Endothelial cell of umbilical vein (primary cell): ENCODE data around the gene CTIF. TPM values are rescaled to one million over a fixed set of nuclear protein-coding genes. Genes with fewer than 3 reads are reported as not detected.

Experiments used
- BruUV-seq: library from RNA; stranded (reverse); fragments of 400-500 nt; replicated peaks from 2 replicates; lab custom pipeline; 2021; lab: Mats Ljungman, UMichigan
- CTCF ChIA-PET: fragments of 300-600, 350-600 bp; sonication (Branson Sonifier 250); formaldehyde crosslinking; loops from one replicate; lab custom pipeline; 2021; ENCODE audit warnings: antibody characterized with exemption, inconsistent platforms; lab: Charles Lee
- POLR2A ChIA-PET: fragments of 300-600, 350-600 bp; sonication (Branson Sonifier 250); formaldehyde crosslinking; loops from one replicate; lab custom pipeline; 2021; ENCODE audit warnings: antibody characterized with exemption, inconsistent platforms; lab: Charles Lee
- DNase-seq: peaks from one replicate; pipeline ENCODE4 v3.0.0-alpha.2; 2011; ENCODE audit warnings: low read depth, low spot score
- FAIRE-seq: peaks from 2 replicates; lab custom pipeline; 2011; peaks lifted over from hg19 to GRCh38; lab: Jason Lieb, UNC
- H2AFZ ChIP-seq: 2 replicates; pipeline ENCODE4 v1.6.0; 2012; ENCODE audit warnings: low read depth, low read length, control low read depth, inconsistent platforms
- H3K27ac ChIP-seq: 2 replicates; pipeline ENCODE4 v1.5.1; 2011; ENCODE audit warnings: low read depth, mild to moderate bottlenecking, control low read depth, low read length, moderate library complexity; ENCODE audit not compliant: insufficient read depth
- H3K27me3 ChIP-seq, 2 experiments: 2 replicates each; pipeline versions ENCODE4 v1.6.0 to v1.6.1; 2011; ENCODE audit warnings: low read length in 2 of 2, mixed read lengths in 1 of 2; ENCODE audit not compliant: control insufficient read depth in 2 of 2, insufficient read depth in 2 of 2
- H3K36me3 ChIP-seq, 2 experiments: 2 replicates in 1 of 2; 3 replicates in 1 of 2; pipeline ENCODE4 v1.5.1; 2011; ENCODE audit warnings: low read length in 2 of 2, mild to moderate bottlenecking in 1 of 2, moderate library complexity in 1 of 2; ENCODE audit not compliant: control insufficient read depth in 2 of 2, insufficient read depth in 2 of 2; ENCODE audit errors: extremely low read depth in 1 of 2
- H3K4me1 ChIP-seq: 3 replicates; pipeline ENCODE4 v1.5.1; 2011; ENCODE audit warnings: mild to moderate bottlenecking, low read length; ENCODE audit not compliant: control insufficient read depth, insufficient read depth; ENCODE audit errors: extremely low read depth
- H3K4me2 ChIP-seq: 2 replicates; pipeline ENCODE4 v1.6.1; 2011; ENCODE audit warnings: low read length, control low read depth, mixed read lengths; ENCODE audit not compliant: insufficient read depth
- H3K4me3 ChIP-seq, 3 experiments: fragments of 200-600 bp in 1 of 3; sonication (generic), shearing (Covaris generic) in 1 of 3; replicated peaks in 1 of 3; 2 replicates each; pipeline ENCODE4 v1.5.1; 2011 to 2016; ENCODE audit warnings: control low read depth in 3 of 3, low read length in 3 of 3, mild to moderate bottlenecking in 2 of 3, inconsistent platforms in 1 of 3, low read depth in 1 of 3, moderate library complexity in 1 of 3; ENCODE audit not compliant: insufficient read depth in 1 of 3
- H3K79me2 ChIP-seq: 2 replicates; pipeline ENCODE4 v1.6.0; 2012; ENCODE audit warnings: low read length, inconsistent platforms; ENCODE audit not compliant: control insufficient read depth, insufficient read depth
- H3K9ac ChIP-seq: replicated peaks from 2 replicates; pipeline ENCODE3; 2011; ENCODE audit warnings: low read length, control low read depth; ENCODE audit not compliant: insufficient read depth; ENCODE audit errors: extremely low read depth
- H3K9me1 ChIP-seq: replicated peaks from 3 replicates; pipeline ENCODE4 v1.6.0; 2011; ENCODE audit warnings: mild to moderate bottlenecking, low read length; ENCODE audit not compliant: control insufficient read depth, insufficient read depth; ENCODE audit errors: extremely low read depth
- H3K9me3 ChIP-seq: replicated peaks from 2 replicates; pipeline ENCODE4 v1.5.1; 2012; ENCODE audit warnings: low read length, inconsistent platforms; ENCODE audit not compliant: control insufficient read depth, insufficient read depth
- H4K20me1 ChIP-seq: replicated peaks from 2 replicates; pipeline ENCODE3; 2011; ENCODE audit warnings: mild to moderate bottlenecking, low read length; ENCODE audit not compliant: control insufficient read depth, insufficient read depth; ENCODE audit errors: extremely low read depth
- CTCF ChIP-seq, 2 donors: IDR thresholded peaks; 1 replicate in 1 of 2; 2 replicates in 1 of 2; pipeline ENCODE4 v1.5.1; 2011; ENCODE audit warnings: low read length in 2 of 2, mild to moderate bottlenecking in 2 of 2, moderate library complexity in 2 of 2, control low read depth in 1 of 2, inconsistent platforms in 1 of 2, low read depth in 1 of 2; ENCODE audit not compliant: insufficient read depth in 1 of 2; ENCODE audit errors: extremely low read depth in 1 of 2
- EZH2 ChIP-seq: IDR thresholded peaks from 2 replicates; pipeline ENCODE4 v1.6.1; 2012; ENCODE audit warnings: borderline replicate concordance, low read depth, mild to moderate bottlenecking, moderate library complexity, low read length, inconsistent platforms; ENCODE audit not compliant: severe bottlenecking
- FOS ChIP-seq: IDR thresholded peaks from 2 replicates; pipeline ENCODE4 v1.6.1; 2011; ENCODE audit warnings: mild to moderate bottlenecking, low read length, moderate library complexity, borderline replicate concordance; ENCODE audit not compliant: insufficient read depth
- GATA2 ChIP-seq: IDR thresholded peaks from 2 replicates; pipeline ENCODE4 v1.7.0; 2011; ENCODE audit warnings: low read depth, mild to moderate bottlenecking, moderate library complexity, mixed read lengths, low read length; ENCODE audit not compliant: insufficient read length, insufficient read depth
- JUN ChIP-seq: IDR thresholded peaks from 2 replicates; pipeline ENCODE4 v1.6.1; 2011; ENCODE audit warnings: borderline replicate concordance, low read depth; ENCODE audit not compliant: insufficient read length, insufficient read depth
- MAX ChIP-seq: IDR thresholded peaks from 2 replicates; pipeline ENCODE4 v1.6.1; 2011; ENCODE audit not compliant: insufficient read depth, insufficient read length
- MYC ChIP-seq: IDR thresholded peaks from one replicate; pipeline ENCODE4 v1.6.1; 2011; ENCODE audit warnings: mild to moderate bottlenecking, low read depth, low read length
- POLR2A ChIP-seq: IDR thresholded peaks from 2 replicates; pipeline ENCODE4 v1.6.1; 2012; ENCODE audit warnings: low read depth, mild to moderate bottlenecking, control low read depth, low read length
- POLR2AphosphoS5 ChIP-seq: IDR thresholded peaks from 2 replicates; pipeline ENCODE4 v1.6.1; 2012; ENCODE audit warnings: low read depth, mild to moderate bottlenecking, control low read depth, low read length, moderate library complexity; ENCODE audit not compliant: insufficient read depth
- dilution Hi-C: fragments of 300-500 bp; cut with MboI; formaldehyde crosslinking; loops from one replicate; pipeline ENCODE4 v1.15.0; 2019; ENCODE audit warnings: low sequenced_read_pairs; ENCODE audit not compliant: extremely low pct_ligation_motif_present
- intact Hi-C: fragments of 100-400 bp; cut with micrococcal nuclease; formaldehyde crosslinking; loops from one replicate; pipeline ENCODE4 v1.10.0; 2022
- polyA plus RNA-seq, 4 experiments: library from polyadenylated mRNA; depleted of rRNA in 3 of 4; stranded (reverse) in 3 of 4; unstranded in 1 of 4; fragments of >200 nt; gene quantifications; 2 replicates each; pipeline versions ENCODE4 v1.2.1 to v1.2.3, GENCODE V29; 2011 to 2012; ENCODE audit warnings: missing spikeins in 1 of 4
- total RNA-seq: library from RNA; stranded (reverse); gene quantifications from 2 replicates; pipeline ENCODE4 v1.2.3, GENCODE V29; 2021

Gene CTIF
- total and polyA plus RNA-seq, 2 donors (not counting 3 experiments of a cell fraction or from before 2014, with no cell fraction given): 20.9 to 57.7 TPM

GRCh38 chr18:48887294-48887904 is 348.6 kb downstream of the CTIF start:
- H4K20me1 ChIP-seq: no peaks in the 10 kb centered on the region
- no TSS peak for BruUV-seq
- no peaks in the 10 kb centered on the region for H3K36me3 ChIP-seq
- H3K4me1 ChIP-seq: peaks cover 3% of the 10 kb centered on the region
- H3K9ac ChIP-seq: no peak overlapping the region
- H2AFZ ChIP-seq: no peak overlapping the region
- no peak overlapping the region for H3K4me2 ChIP-seq
- no peaks in the 10 kb centered on the region for H3K9me1 ChIP-seq
- no peak overlapping the region for H3K27ac ChIP-seq
- ChIA-PET POLR2A (no interaction called here), CTCF (no interaction called here)
- dilution Hi-C loops (no loop called here), intact Hi-C loops (no loop called here)
- H3K79me2 ChIP-seq: no peaks in the 10 kb centered on the region
- no peak overlapping the region for H3K4me3 ChIP-seq
- H3K27me3 ChIP-seq: no peaks in the 10 kb centered on the region
- DNase-seq (no peak), FAIRE-seq (no peak)
- H3K9me3 ChIP-seq: no peaks in the 10 kb centered on the region
- TF ChIP-seq EZH2 (no peak), CTCF (IDR thresholded peaks at IDR 0.05; ENCODE audit: extremely low read depth in 1 of 2, insufficient read depth in 1 of 2, low read depth in 1 of 2, low read length in 2 of 2) (no peak), POLR2A (no peak), JUN (no peak), GATA2 (no peak), POLR2AphosphoS5 (no peak), MAX (no peak), MYC (no peak), FOS (no peak)
